SKM-1 (cell line): ENCODE results near the gene PRKCA.

Experiments
- DNase-seq: peaks from one replicate; lab custom pipeline; 2025; ENCODE audit not compliant: unreplicated experiment; lab: John Stamatoyannopoulos, UW

The PRKCA gene

DNA sequence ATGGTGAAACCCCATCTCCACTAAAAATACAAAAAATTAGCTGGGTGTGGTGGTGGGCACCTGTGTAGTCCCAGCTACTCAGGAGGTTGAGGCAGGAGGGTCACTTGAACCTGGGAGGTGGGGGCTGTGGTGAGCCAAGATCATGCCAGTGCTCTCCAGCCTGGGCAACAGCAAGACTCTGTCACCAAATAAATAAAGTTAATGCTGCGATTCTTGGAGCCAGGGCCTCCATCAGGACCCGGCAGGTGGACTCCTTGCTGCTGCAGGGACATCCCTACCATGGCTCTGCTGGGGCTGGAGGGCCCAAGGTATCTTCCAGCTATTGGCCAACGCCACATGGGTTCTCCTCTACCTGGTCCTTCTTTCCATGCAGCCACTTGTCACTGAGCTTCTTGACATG, 450.0 kb downstream of the PRKCA start:
- DNase-seq: no peak

- DNase-seq: no peak
Measured at GRCh38 chr17:66753126-66753920, 450.9 kb downstream of the PRKCA start.

DNA sequence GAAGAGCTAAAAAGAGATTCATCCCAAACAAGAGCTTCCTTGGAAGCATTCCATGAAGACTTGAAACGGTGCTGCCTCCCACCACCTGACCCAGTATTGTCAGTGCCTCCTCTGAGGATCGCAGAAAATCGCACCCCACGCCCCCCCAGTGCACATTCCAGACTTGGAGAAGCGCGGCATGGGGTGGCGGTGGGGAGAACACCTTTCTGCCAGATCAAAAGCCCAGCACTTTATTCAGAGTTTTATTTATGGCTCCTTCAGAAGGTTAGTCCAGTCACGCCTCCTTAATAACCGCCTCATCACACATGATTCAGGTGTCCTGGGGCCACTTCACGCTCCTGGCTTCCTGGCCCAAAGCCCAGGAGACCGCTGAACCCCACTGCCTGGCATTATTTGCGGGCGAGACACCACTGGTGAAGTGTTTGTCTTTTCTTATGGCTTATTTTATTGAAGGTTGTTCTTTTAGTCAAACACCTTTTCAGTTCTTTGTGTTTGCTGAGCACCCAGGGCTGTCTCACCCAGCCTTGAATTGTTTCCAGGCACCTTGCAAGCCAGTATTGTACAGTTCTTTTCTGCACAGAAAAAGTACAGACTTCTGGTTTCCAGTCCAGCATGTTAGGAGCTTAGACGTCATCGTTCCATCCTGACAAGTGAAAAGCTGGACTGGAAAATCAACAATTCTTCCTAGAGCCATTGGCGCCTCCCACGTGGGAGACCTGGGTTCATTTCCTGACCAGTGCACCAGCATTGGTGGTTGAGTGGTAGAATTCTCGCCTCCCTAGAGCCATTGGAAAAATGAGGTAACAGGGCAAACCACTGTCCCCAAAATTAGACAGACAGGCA, 452.9 kb downstream of the PRKCA start:
- no peak for DNase-seq

DNA sequence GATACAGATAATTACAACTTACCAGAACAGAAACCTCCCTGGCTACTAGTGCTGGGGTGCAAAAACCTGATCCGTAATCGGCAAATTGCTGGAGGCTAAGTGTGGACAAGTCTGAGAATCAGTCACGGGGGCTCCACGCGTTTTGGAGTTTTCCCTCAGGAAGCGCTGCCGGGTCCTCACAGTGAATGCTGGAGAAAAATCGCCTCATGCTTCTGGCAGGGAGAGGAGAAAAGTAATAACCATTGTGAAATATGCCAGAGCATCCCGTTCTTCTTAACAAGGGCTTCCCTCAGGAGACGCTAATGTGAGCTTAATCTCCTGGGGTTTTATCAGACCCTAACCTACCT, 453.5 kb downstream of the PRKCA start:
- no peak for DNase-seq

- DNase-seq: no peak
Measured at GRCh38 chr17:66760324-66760723, 457.9 kb downstream of the PRKCA start.

- no peak for DNase-seq
Measured at GRCh38 chr17:66762276-66762675, 459.9 kb downstream of the PRKCA start.

- no peak for DNase-seq
Measured at GRCh38 chr17:66763056-66763455, 460.6 kb downstream of the PRKCA start.

DNA sequence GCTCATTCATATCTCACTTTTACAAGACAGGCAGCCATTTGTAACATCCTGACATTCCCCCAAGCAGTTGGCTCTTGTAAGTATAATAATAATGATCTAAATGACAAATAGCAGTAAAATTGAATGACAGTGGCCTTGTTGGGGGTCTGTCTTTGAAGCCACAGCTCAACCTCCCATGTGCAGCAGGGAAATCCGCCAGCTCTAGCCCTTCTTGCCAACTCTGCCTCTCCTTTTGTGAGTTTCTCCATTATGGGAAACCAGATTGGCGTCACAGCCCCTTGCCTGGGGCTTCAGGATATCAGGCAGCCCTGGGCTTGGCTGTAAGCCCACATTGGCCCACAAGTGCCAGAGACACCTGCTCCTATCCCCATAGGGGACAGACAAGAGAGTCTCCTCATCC, 462.1 kb downstream of the PRKCA start:
- DNase-seq: no peak

DNA sequence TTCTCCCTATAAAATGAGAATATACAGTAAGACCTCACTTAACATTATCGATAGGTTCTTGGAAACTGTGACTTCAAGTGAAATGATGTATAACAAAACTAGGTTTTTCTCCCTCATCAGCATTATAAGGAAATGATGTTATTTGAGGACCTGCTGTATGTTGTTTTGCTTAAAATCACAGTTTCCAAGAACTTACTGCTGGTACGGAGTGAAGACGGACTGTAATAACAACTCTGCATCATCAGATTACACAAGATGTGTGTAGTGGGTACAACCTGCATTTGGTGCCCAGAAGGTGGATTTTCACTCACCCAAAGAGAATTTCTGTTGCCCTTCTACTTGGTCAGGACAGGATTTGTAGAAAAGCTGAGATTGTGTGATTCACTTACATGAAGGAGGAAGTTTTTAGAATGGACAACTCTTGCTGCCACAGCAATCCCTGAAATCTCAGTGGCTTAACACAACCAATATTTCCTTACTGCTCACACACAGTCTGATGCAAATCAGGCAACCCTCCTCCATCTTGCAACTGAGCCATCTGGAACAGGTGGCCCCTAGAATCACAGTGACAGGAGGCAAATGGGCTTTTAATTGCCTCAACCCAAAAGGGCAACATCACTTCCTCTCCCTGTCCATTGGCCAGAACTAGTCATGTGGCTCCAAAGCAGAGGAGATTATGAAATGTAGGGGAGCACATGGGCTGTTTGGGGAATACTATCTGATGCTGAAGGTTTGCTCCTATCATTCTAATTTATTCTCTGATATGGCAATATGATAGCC, 464.9 kb downstream of the PRKCA start:
- no peak for DNase-seq

GRCh38 chr17:66769911-66770310, 467.5 kb downstream of the PRKCA start:
- no peak for DNase-seq

GRCh38 chr17:66772148-66772812, 469.9 kb downstream of the PRKCA start:
- no peak for DNase-seq

DNA sequence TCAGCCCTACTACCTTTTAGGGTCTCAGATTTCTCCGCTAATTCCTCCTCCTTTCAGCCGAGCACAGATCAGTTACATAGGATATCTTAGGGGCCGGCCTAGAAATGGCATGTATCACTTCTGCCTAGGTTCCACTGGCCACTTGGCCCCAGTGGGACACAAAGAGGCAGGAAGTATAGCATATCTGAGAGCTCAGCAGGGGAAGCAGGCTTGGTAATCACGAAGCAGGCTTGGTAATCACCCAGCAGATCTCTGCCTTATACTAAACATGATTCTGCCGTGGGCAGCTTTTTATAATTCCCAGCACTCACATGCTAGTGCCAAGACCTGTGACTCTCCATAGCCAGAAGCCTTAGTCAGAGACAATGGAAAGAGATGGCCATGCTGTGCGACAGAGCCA, 472.9 kb downstream of the PRKCA start:
- no peak for DNase-seq

DNA sequence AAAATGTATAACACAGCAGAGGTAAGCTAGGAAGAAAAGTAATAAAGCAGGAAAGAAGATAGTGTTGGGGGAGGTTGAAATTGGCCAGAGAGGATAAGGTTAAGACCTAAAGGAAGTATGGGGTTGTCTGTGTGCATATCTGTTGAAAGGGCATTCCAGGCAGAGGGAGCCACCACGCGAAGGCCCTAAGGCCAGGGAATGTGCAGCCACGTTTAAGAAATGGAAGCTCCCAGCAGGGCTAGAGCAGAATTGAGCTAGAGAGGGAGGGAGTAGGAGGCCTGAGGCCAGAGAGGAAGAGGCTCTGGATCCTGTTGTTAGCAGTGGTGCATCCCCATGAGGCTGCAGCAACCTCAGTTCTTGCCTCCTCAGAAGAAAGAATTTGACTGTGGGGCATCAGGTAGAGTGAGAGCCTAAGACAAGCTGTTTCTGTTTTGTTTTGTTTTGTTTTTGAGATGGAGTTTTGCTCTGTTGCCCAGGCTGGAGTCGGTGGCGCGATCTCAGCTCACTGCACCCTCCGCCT, 473.5 kb downstream of the PRKCA start:
- DNase-seq: no peak

- DNase-seq: no peak
Measured at GRCh38 chr17:66776999-66777688, 474.7 kb downstream of the PRKCA start.

DNA sequence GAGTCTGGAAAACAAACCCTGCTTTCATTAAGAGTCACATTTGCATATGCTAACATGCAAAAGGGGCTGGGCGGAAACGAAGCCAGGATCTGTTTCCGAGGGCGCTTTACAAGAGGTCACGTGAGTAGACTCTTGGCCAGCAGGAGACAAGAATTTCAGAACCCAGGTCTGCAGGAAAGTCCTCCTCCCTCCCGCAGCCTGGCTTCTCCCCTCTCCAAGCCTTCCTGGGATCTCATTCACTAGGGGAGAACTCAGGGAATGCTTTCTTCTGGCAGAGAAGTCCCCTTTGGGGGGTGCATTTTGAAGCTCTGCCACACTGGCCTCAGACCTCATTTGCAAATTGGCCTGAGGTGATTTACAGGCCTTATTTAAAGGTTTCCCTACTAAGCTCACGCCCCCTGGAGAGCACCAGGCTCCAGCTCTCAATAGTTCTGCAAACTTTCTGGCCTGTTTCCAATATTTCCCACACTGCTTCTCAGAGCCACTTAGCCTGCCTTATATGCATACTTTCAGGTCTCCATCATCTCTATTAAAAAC, 475.3 kb downstream of the PRKCA start:
- no peak for DNase-seq

DNA sequence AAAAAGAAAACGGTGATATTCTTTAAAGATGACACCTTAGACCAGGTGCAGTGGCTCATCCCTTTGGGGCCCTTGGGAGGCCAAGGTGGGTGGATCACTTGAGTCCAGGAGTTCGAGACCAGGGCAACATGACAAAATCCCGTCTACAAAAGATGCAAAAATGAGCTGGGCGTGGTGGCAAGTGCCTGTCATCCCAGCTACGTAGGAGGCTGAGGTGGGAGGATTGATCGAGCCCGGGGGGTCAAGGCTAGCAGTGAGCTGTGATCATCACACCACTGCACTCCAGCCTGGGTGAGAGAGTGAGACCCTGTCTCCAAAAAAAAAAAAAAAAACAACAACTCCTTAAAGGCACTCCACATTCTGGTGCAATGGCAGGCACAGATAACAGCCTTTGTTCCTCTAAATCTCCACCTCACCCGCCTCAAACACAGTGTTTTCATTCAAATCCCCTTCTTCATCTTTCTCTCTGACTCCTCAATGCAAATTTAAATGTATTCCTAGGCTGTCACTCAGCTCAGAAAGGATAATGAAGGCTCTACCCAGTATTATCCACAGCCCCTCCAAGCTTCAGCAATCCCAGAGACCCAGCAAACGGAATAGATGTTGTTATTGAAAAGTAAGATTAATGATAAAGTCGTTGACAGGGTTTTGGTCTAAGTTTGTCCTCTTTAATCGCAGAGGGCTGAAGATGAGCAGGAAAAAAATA, 476.3 kb downstream of the PRKCA start:
- DNase-seq: no peak

GRCh38 chr17:66779237-66779606, 476.8 kb downstream of the PRKCA start:
- DNase-seq: no peak

DNA sequence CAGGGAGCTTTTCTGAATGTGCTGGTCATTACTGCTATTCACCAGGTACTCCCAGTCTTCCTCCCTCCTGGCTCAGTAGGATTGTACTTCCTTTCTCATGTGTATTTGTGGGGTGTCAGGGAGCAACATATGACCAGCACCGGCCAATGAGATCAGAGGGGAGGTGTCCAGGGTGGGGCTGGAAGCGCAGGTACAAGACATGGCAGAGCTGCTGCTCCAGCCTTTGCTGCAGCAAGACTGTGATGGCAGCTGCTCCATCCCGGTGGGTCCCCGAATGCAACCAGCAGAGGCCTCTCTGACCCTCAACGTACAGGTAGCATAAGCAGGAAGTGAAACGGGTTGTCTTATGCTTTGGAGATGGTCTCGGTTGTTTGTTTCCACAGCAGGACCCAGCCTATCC, 478.7 kb downstream of the PRKCA start:
- DNase-seq: no peak

DNA sequence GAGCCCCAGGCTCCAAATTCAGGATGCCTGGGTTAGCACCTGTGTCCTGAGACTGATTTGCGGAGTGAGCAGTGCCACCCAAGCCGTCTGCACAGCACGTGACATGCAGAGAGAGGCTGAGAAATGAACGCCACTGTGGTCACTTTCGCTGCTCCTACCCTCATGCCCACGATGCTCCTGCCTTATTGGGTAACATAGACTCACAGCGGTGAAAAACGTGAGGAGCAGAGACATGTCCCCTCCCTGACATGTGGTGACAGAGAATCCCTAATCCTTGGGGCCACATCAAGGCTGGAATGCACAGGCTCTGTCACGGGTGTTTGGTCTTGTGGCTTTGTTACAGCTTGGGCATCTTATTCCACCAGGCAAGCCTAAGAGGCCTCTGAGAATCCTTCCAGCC, 480.4 kb downstream of the PRKCA start:
- no peak for DNase-seq
